ENCODE data around the gene CLCN5. TPM values are rescaled to one million over a fixed set of nuclear protein-coding genes. Genes with fewer than 3 reads are reported as not detected.

The CLCN5 gene
- total and polyA plus RNA-seq, 10 of the 15 experiments (the other 5 are each of a cell fraction or from before 2014, with no cell fraction given), result 0.33 to 3.8 (median 2.6) TPM

DNA sequence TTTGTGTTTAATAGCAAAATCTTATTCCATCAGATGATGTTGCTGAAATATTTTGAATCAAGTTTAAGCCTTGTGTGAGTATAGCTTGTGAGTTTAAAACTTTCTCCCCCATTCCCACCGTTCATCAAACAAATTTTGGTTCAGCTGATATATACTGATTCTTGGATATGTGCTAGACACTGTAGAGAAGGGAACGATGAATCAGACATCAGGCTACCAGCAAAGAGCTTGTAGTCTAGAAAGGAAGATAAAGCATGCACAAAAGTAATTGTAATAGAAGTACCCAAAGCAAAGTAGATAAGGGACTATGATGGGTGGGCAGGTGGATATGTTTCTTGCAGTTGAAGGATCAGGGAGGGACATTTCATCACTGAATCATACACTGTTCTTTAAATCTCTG lies 146.5 kb downstream of the CLCN5 start:
- H3K4me1 ChIP-seq (ENCODE audit: control insufficient read depth, insufficient read depth, low read length), result no peaks in the 10 kb centered on the region
- ChIA-PET POLR2A (no interaction called here), RAD21 (ENCODE audit: unreplicated experiment) (no interaction called here), SMC1A (ENCODE audit: uncharacterized antibody, unreplicated experiment) (interaction anchor here (1.0 kb wide), 1 partner anchor 18 kb away, joined by 4 read pairs; no protein-coding TSS in a partner anchor), CTCF (no interaction called here)
- H3K4me2 ChIP-seq (ENCODE audit: control insufficient read depth, insufficient read depth), result no peak overlapping the region
- 46% methylated on average over 2 of the region's 2 CpGs for WGBS (ENCODE audit: insufficient coverage, insufficient replicate concordance, low lambda C conversion rate, missing lambda C conversion rate)
- ATAC-seq, result no peak
- H3K9ac ChIP-seq (ENCODE audit: control insufficient read depth, insufficient read depth, low read length), result no peak overlapping the region
- H3K27ac ChIP-seq (ENCODE audit: control insufficient read depth, insufficient read depth), result no peak overlapping the region
- BruUV-seq (replicated peaks), result no TSS peak
- no peaks in the 10 kb centered on the region for H3K9me3 ChIP-seq (replicated peaks; ENCODE audit: control insufficient read depth, insufficient read depth, low read length)
- intact Hi-C loops (cut with micrococcal nuclease; ENCODE audit: unreplicated experiment) (no loop called here), in situ Hi-C loops (cut with MboI) (no loop called here)
- H3K36me3 ChIP-seq (ENCODE audit: control insufficient read depth in 2 of 2, insufficient read depth in 2 of 2, low read length in 1 of 2), result no peaks in the 10 kb centered on the region
- no peaks in the 10 kb centered on the region for H3K79me2 ChIP-seq (ENCODE audit: control insufficient read depth, insufficient read depth, low read length)
- no peaks in the 10 kb centered on the region for H3K27me3 ChIP-seq (replicated peaks in 1 of 2; ENCODE audit: control insufficient read depth in 2 of 2, insufficient read depth in 2 of 2, low read length in 1 of 2)
- DNase-seq (ENCODE audit: low read depth, low spot score), result no peak
- no peak overlapping the region for H2AFZ ChIP-seq (ENCODE audit: control insufficient read depth, low read depth, low read length)
- no peak for FAIRE-seq
- H3K4me3 ChIP-seq, result no peak overlapping the region
- no peaks in the 10 kb centered on the region for H4K20me1 ChIP-seq (ENCODE audit: control insufficient read depth, insufficient read depth)
- no peak for TF ChIP-seq ZNF384 (IDR thresholded peaks at IDR 0.05; ENCODE audit: borderline replicate concordance, low read depth, low read length)
- no peak for TF ChIP-seq SREBF2 (IDR thresholded peaks at IDR 0.05; ENCODE audit: low read length)
- TF ChIP-seq ASH2L (IDR thresholded peaks at IDR 0.05; ENCODE audit: borderline replicate concordance, low read depth), result no peak
- TF ChIP-seq BCLAF1 (IDR thresholded peaks at IDR 0.05), result no peak
- no peak for TF ChIP-seq ATF2 (IDR thresholded peaks at IDR 0.05; ENCODE audit: low read length)
- no peak for TF ChIP-seq EP300 (IDR thresholded peaks at IDR 0.05; ENCODE audit: borderline replicate concordance in 1 of 2, control insufficient read depth in 1 of 2, low read depth in 2 of 2, low read length in 2 of 2)
- no peak for TF ChIP-seq ZNF687 (IDR thresholded peaks at IDR 0.05)
- TF ChIP-seq USF2 (IDR thresholded peaks at IDR 0.05; ENCODE audit: borderline replicate concordance, low read depth, low read length), result no peak
- TF ChIP-seq NR2C2 (IDR thresholded peaks at IDR 0.05; ENCODE audit: borderline replicate concordance, control insufficient read depth, insufficient read length, low read depth), result no peak
- TF ChIP-seq POLR2AphosphoS5 (IDR thresholded peaks at IDR 0.05; ENCODE audit: low read length), result no peak
- no peak for TF ChIP-seq STAT1 (conservative IDR thresholded peaks at IDR 0.05)
